ENCODE data around the gene TMEM161A.

TMEM161A gene

GRCh38 chr19:19119325-19120237 lies 18.7 kb downstream of the TMEM161A start:
- TF ChIP-seq YY1 (IDR thresholded peaks at IDR 0.05; ENCODE audit: insufficient read depth, insufficient read length) (no peak), SUZ12 (IDR thresholded peaks at IDR 0.05; ENCODE audit: extremely low read depth, insufficient read depth, insufficient read length) (no peak), ZNF274 (IDR thresholded peaks at IDR 0.05; ENCODE audit: low read depth, low read length) (no peak)
- no peak overlapping the region for H3K4me3 ChIP-seq (ENCODE audit: insufficient read length, low read depth)
- H3K36me3 ChIP-seq (ENCODE audit: insufficient read depth, insufficient read length, low read length), result peaks cover 31% of the 10 kb centered on the region
- DNase-seq (ENCODE audit: low read depth, low spot score), result no peak
- no peaks in the 10 kb centered on the region for H3K27me3 ChIP-seq (ENCODE audit: insufficient read depth, insufficient read length)
- H3K9me3 ChIP-seq (ENCODE audit: insufficient read depth, low read length), result peaks cover 13% of the 10 kb centered on the region
- H3K4me1 ChIP-seq (ENCODE audit: insufficient read depth, insufficient read length), result peaks cover 16% of the 10 kb centered on the region
- peak overlapping the region; percentile 76 for H3K9ac ChIP-seq (ENCODE audit: insufficient read length, low read depth)

GRCh38 chr19:19115954-19116353 lies 22.3 kb downstream of the TMEM161A start:
- no peak for DNase-seq (ENCODE audit: low read depth, low spot score)
- Histone ChIP-seq H3K4me3 (ENCODE audit: insufficient read length, low read depth) (no peak overlapping the region), H3K9me3 (ENCODE audit: insufficient read depth, low read length) (no peaks in the 10 kb centered on the region), H3K36me3 (ENCODE audit: insufficient read depth, insufficient read length, low read length) (peaks cover 25% of the 10 kb centered on the region), H3K9ac (ENCODE audit: insufficient read length, low read depth) (no peak overlapping the region), H3K4me1 (ENCODE audit: insufficient read depth, insufficient read length) (peaks cover 16% of the 10 kb centered on the region), H3K27me3 (ENCODE audit: insufficient read depth, insufficient read length) (peaks cover 14% of the 10 kb centered on the region)
- TF ChIP-seq SUZ12 (IDR thresholded peaks at IDR 0.05; ENCODE audit: extremely low read depth, insufficient read depth, insufficient read length) (no peak), YY1 (IDR thresholded peaks at IDR 0.05; ENCODE audit: insufficient read depth, insufficient read length) (no peak), ZNF274 (IDR thresholded peaks at IDR 0.05; ENCODE audit: low read depth, low read length) (no peak)

GRCh38 chr19:19113040-19113626 lies 25.1 kb downstream of the TMEM161A start:
- no peak for TF ChIP-seq YY1 (IDR thresholded peaks at IDR 0.05; ENCODE audit: insufficient read depth, insufficient read length)
- Histone ChIP-seq H3K4me3 (ENCODE audit: insufficient read length, low read depth) (no peak overlapping the region), H3K36me3 (ENCODE audit: insufficient read depth, insufficient read length, low read length) (peaks cover 7% of the 10 kb centered on the region), H3K4me1 (ENCODE audit: insufficient read depth, insufficient read length) (peaks cover 11% of the 10 kb centered on the region), H3K9me3 (ENCODE audit: insufficient read depth, low read length) (no peaks in the 10 kb centered on the region), H3K9ac (ENCODE audit: insufficient read length, low read depth) (peak overlapping the region; percentile 53), H3K27me3 (ENCODE audit: insufficient read depth, insufficient read length) (peaks cover 33% of the 10 kb centered on the region)
- no peak for DNase-seq (ENCODE audit: low read depth, low spot score)

- H3K27me3 ChIP-seq (ENCODE audit: insufficient read depth, insufficient read length), result peaks cover 33% of the 10 kb centered on the region
- no peak for DNase-seq (ENCODE audit: low read depth, low spot score)
- no peak overlapping the region for H3K4me3 ChIP-seq (ENCODE audit: insufficient read length, low read depth)
- H3K4me1 ChIP-seq (ENCODE audit: insufficient read depth, insufficient read length), result peaks cover 14% of the 10 kb centered on the region
- no peak for TF ChIP-seq SUZ12 (IDR thresholded peaks at IDR 0.05; ENCODE audit: extremely low read depth, insufficient read depth, insufficient read length)
- no peak for TF ChIP-seq ZNF274 (IDR thresholded peaks at IDR 0.05; ENCODE audit: low read depth, low read length)
- TF ChIP-seq YY1 (IDR thresholded peaks at IDR 0.05; ENCODE audit: insufficient read depth, insufficient read length), result no peak
- H3K9ac ChIP-seq (ENCODE audit: insufficient read length, low read depth), result no peak overlapping the region
- peaks cover 6% of the 10 kb centered on the region for H3K36me3 ChIP-seq (ENCODE audit: insufficient read depth, insufficient read length, low read length)
- no peaks in the 10 kb centered on the region for H3K9me3 ChIP-seq (ENCODE audit: insufficient read depth, low read length)
Measured at GRCh38 chr19:19111967-19112580, 26.2 kb downstream of the TMEM161A start.

GRCh38 chr19:19111136-19111835 lies 27.0 kb downstream of the TMEM161A start:
- Histone ChIP-seq H3K9ac (ENCODE audit: insufficient read length, low read depth) (no peak overlapping the region), H3K36me3 (ENCODE audit: insufficient read depth, insufficient read length, low read length) (peaks cover 2% of the 10 kb centered on the region), H3K27me3 (ENCODE audit: insufficient read depth, insufficient read length) (peaks cover 33% of the 10 kb centered on the region), H3K4me1 (ENCODE audit: insufficient read depth, insufficient read length) (peaks cover 14% of the 10 kb centered on the region), H3K9me3 (ENCODE audit: insufficient read depth, low read length) (no peaks in the 10 kb centered on the region), H3K4me3 (ENCODE audit: insufficient read length, low read depth) (no peak overlapping the region)
- TF ChIP-seq SUZ12 (IDR thresholded peaks at IDR 0.05; ENCODE audit: extremely low read depth, insufficient read depth, insufficient read length) (no peak), YY1 (IDR thresholded peaks at IDR 0.05; ENCODE audit: insufficient read depth, insufficient read length) (no peak), ZNF274 (IDR thresholded peaks at IDR 0.05; ENCODE audit: low read depth, low read length) (no peak)
- DNase-seq (ENCODE audit: low read depth, low spot score), result no peak

- no peak for DNase-seq (ENCODE audit: low read depth, low spot score)
- Histone ChIP-seq H3K9ac (ENCODE audit: insufficient read length, low read depth) (no peak overlapping the region), H3K4me1 (ENCODE audit: insufficient read depth, insufficient read length) (peaks cover 14% of the 10 kb centered on the region), H3K36me3 (ENCODE audit: insufficient read depth, insufficient read length, low read length) (no peaks in the 10 kb centered on the region), H3K9me3 (ENCODE audit: insufficient read depth, low read length) (no peaks in the 10 kb centered on the region), H3K4me3 (ENCODE audit: insufficient read length, low read depth) (no peak overlapping the region), H3K27me3 (ENCODE audit: insufficient read depth, insufficient read length) (peaks cover 33% of the 10 kb centered on the region)
- TF ChIP-seq ZNF274 (IDR thresholded peaks at IDR 0.05; ENCODE audit: low read depth, low read length) (no peak), SUZ12 (IDR thresholded peaks at IDR 0.05; ENCODE audit: extremely low read depth, insufficient read depth, insufficient read length) (no peak), YY1 (IDR thresholded peaks at IDR 0.05; ENCODE audit: insufficient read depth, insufficient read length) (no peak)
Measured at GRCh38 chr19:19110410-19111135, 27.7 kb downstream of the TMEM161A start.

Measured in NT2/D1 (cell line).